NT2/D1 (cell line): ENCODE results near the gene ZFAND6.

Experiments
- SUZ12 ChIP-seq: IDR thresholded peaks from 2 replicates; pipeline ENCODE4 v1.6.1; 2011; ENCODE audit not compliant: insufficient read length, insufficient read depth; ENCODE audit errors: extremely low read depth
- YY1 ChIP-seq: IDR thresholded peaks from 2 replicates; pipeline ENCODE4 v1.6.1; 2011; ENCODE audit not compliant: insufficient read length, insufficient read depth
- ZNF274 ChIP-seq: IDR thresholded peaks from 2 replicates; pipeline ENCODE4 v1.6.1; 2011; ENCODE audit warnings: mild to moderate bottlenecking, low read depth, low read length

- no peak for TF ChIP-seq ZNF274
- TF ChIP-seq SUZ12, result no peak
- TF ChIP-seq YY1, result no peak
These were observed 92.9 kb downstream of the ZFAND6 start for GRCh38 chr15:80152180-80152895.
